PC-3 (cell line): ENCODE results near the gene CRYGD. TPM values are rescaled to one million over a fixed set of nuclear protein-coding genes. Genes with fewer than 3 reads are reported as not detected.
"Not testable (repeated sequence)": the region's sequence is repeated elsewhere in the genome, so short reads cannot be mapped to it uniquely, and the experiment has no call there.

Experiments used
- ATAC-seq: fragments of 200-7000 bp; cut with Tn5 transposase; 2 replicates; pipeline ENCODE4 v1.9.1; 2020; ENCODE audit warnings: mild to moderate bottlenecking, moderate library complexity
- BruUV-seq: library from RNA; stranded (reverse); fragments of 400-500 nt; replicated peaks from 2 replicates; lab custom pipeline; 2021; lab: Mats Ljungman, UMichigan
- CTCF ChIA-PET: fragments of 300-600 bp; sonication (Branson Sonifier 250); formaldehyde crosslinking; loops from one replicate; lab custom pipeline; 2022; ENCODE audit warnings: antibody characterized with exemption; lab: Charles Lee
- POLR2A ChIA-PET: fragments of 300-600 bp; sonication (Branson Sonifier 250); formaldehyde crosslinking; loops from one replicate; lab custom pipeline; 2022; ENCODE audit warnings: antibody characterized with exemption; ENCODE audit not compliant: unreplicated experiment; lab: Charles Lee
- DNase-seq: peaks from one replicate; pipeline ENCODE4 v3.0.0-alpha.2; 2015
- H2AFZ ChIP-seq: fragments of 300-600 bp; sonication (generic); 2 replicates; pipeline ENCODE4 v1.6.0; 2016; ENCODE audit warnings: antibody characterized with exemption, low read length
- H3F3A ChIP-seq: fragments of 300-600 bp; sonication (generic); one replicate; pipeline ENCODE4 v1.6.0; 2017; ENCODE audit warnings: antibody characterized with exemption, low read length, control low read depth, mild to moderate bottlenecking; ENCODE audit not compliant: unreplicated experiment
- H3K27ac ChIP-seq: fragments of 300-600 bp; sonication (generic); 2 replicates; pipeline ENCODE4 v1.5.1; 2016; ENCODE audit warnings: mild to moderate bottlenecking, low read length
- H3K27me3 ChIP-seq: fragments of 300-600 bp; sonication (generic); 2 replicates; pipeline ENCODE4 v1.6.1; 2016; ENCODE audit warnings: low read length, mixed read lengths
- H3K36me3 ChIP-seq: fragments of 300-600 bp; sonication (generic); 2 replicates; pipeline ENCODE4 v1.6.1; 2016; ENCODE audit warnings: low read depth, mixed run types, low read length, mixed read lengths
- H3K4me1 ChIP-seq: fragments of 300-600 bp; sonication (generic); 2 replicates; pipeline ENCODE4 v1.5.1; 2016; ENCODE audit warnings: low read length; ENCODE audit not compliant: insufficient read depth
- H3K4me2 ChIP-seq: fragments of 300-600 bp; sonication (generic); 2 replicates; pipeline ENCODE4 v1.6.0; 2016; ENCODE audit warnings: low read length
- H3K4me3 ChIP-seq: fragments of 300-600 bp; sonication (generic); 2 replicates; pipeline ENCODE4 v1.5.1; 2016; ENCODE audit warnings: mild to moderate bottlenecking, low read length, mixed read lengths
- H3K79me2 ChIP-seq: fragments of 300-600 bp; sonication (generic); 2 replicates; pipeline ENCODE4 v1.6.1; 2017; ENCODE audit warnings: low read length, mixed read lengths
- H3K9ac ChIP-seq: fragments of 300-600 bp; sonication (generic); 2 replicates; pipeline ENCODE4 v1.6.0; 2016; ENCODE audit warnings: mild to moderate bottlenecking, low read length
- H3K9me2 ChIP-seq: fragments of 300-600 bp; sonication (generic); replicated peaks from 2 replicates; pipeline ENCODE4 v1.6.1; 2016; ENCODE audit warnings: mixed run types, low read length, mixed read lengths
- H3K9me3 ChIP-seq: fragments of 300-600 bp; sonication (generic); 2 replicates; pipeline ENCODE4 v1.6.1; 2016; ENCODE audit warnings: low read length, mixed read lengths
- H4K20me1 ChIP-seq: fragments of 300-600 bp; sonication (generic); 2 replicates; pipeline ENCODE4 v1.6.1; 2016; ENCODE audit warnings: low read length, mixed read lengths
- CTCF ChIP-seq: fragments of 300-600 bp; sonication (generic); conservative IDR thresholded peaks from 2 replicates; pipeline ENCODE4 v1.5.1; 2017; ENCODE audit warnings: antibody characterized with exemption, low read depth, mild to moderate bottlenecking, low read length
- EZH2 ChIP-seq: fragments of 300-600 bp; sonication (generic); IDR thresholded peaks from one replicate; pipeline ENCODE4 v1.6.1; 2017; ENCODE audit warnings: antibody characterized with exemption, mild to moderate bottlenecking, low read length; ENCODE audit not compliant: unreplicated experiment
- EZH2phosphoT487 ChIP-seq: fragments of 300-600 bp; sonication (generic); IDR thresholded peaks from 2 replicates; pipeline ENCODE4 v1.6.1; 2018; ENCODE audit warnings: mild to moderate bottlenecking, antibody characterized with exemption, low read length, borderline replicate concordance
- intact Hi-C: fragments of 100-400 bp; cut with micrococcal nuclease; formaldehyde crosslinking; loops from 2 replicates; pipeline ENCODE4 v1.9.0; 2023
- total RNA-seq: library from RNA; depleted of rRNA; stranded (reverse); fragments of >200 nt; gene quantifications from 2 replicates; pipeline ENCODE4 v1.2.3, GENCODE V29; 2014

The CRYGD gene
- total RNA-seq, 1 experiment from 2014 or later: not detected

GRCh38 chr2:208125251-208125650 lies 927 bp upstream of the CRYGD start:
- Histone ChIP-seq H3K9me2 (no peaks in the 10 kb centered on the region), H3K4me2 (no peak overlapping the region), H3K4me3 (no peak overlapping the region), H3K27ac (no peak overlapping the region), H3K9me3 (no peaks in the 10 kb centered on the region), H3K4me1 (peaks cover 11% of the 10 kb centered on the region), H4K20me1 (no peaks in the 10 kb centered on the region), H3K36me3 (no peaks in the 10 kb centered on the region), H3K79me2 (no peaks in the 10 kb centered on the region), H2AFZ (no peak overlapping the region), H3K9ac (no peak overlapping the region), H3K27me3 (no peaks in the 10 kb centered on the region), H3F3A (no peaks in the 10 kb centered on the region)
- intact Hi-C loops: no loop called here
- POLR2A ChIA-PET: no interaction called here
- DNase-seq: no peak
- TF ChIP-seq EZH2phosphoT487 (no peak), EZH2 (no peak), CTCF (no peak)
- no peak for ATAC-seq
- no TSS peak for BruUV-seq
- CTCF ChIA-PET: no interaction called here

- no peak for ATAC-seq
- Histone ChIP-seq H2AFZ (no peak overlapping the region), H3K4me2 (no peak overlapping the region), H3K4me1 (no peaks in the 10 kb centered on the region), H3K36me3 (no peaks in the 10 kb centered on the region), H3K4me3 (no peak overlapping the region), H3K9me2 (no peaks in the 10 kb centered on the region), H3K27me3 (no peaks in the 10 kb centered on the region), H3F3A (no peaks in the 10 kb centered on the region), H4K20me1 (no peaks in the 10 kb centered on the region), H3K79me2 (no peaks in the 10 kb centered on the region), H3K27ac (no peak overlapping the region), H3K9me3 (no peaks in the 10 kb centered on the region), H3K9ac (no peak overlapping the region)
- no peak for DNase-seq
- TF ChIP-seq EZH2 (no peak), CTCF (no peak), EZH2phosphoT487 (no peak)
- intact Hi-C loops: no loop called here
- BruUV-seq: no TSS peak
- ChIA-PET CTCF (no interaction called here), POLR2A (no interaction called here)
Observed at GRCh38 chr2:208122248-208122647, 2.1 kb downstream of the CRYGD start.

- Histone ChIP-seq H3K9me3 (no peaks in the 10 kb centered on the region), H3K27ac (no peak overlapping the region), H3K4me2 (no peak overlapping the region), H3K9ac (no peak overlapping the region), H3K36me3 (no peaks in the 10 kb centered on the region), H2AFZ (no peak overlapping the region), H4K20me1 (no peaks in the 10 kb centered on the region), H3K4me1 (no peaks in the 10 kb centered on the region), H3K79me2 (no peaks in the 10 kb centered on the region), H3K9me2 (no peaks in the 10 kb centered on the region), H3F3A (no peaks in the 10 kb centered on the region), H3K4me3 (no peak overlapping the region), H3K27me3 (no peaks in the 10 kb centered on the region)
- intact Hi-C loops: no loop called here
- ChIA-PET POLR2A (no interaction called here), CTCF (interaction anchor here (0.6 kb wide), 1 partner anchor 12 kb away, joined by 3 read pairs; no protein-coding TSS in a partner anchor)
- BruUV-seq: no TSS peak
- no peak for DNase-seq
- no peak for TF ChIP-seq EZH2phosphoT487
- no peak for TF ChIP-seq EZH2
- no peak for TF ChIP-seq CTCF
- no peak for ATAC-seq
Observed at GRCh38 chr2:208118918-208119317, 5.4 kb downstream of the CRYGD start.

- not testable (repeated sequence) for H3K4me3 ChIP-seq
Observed at GRCh38 chr2:208117390-208117789, 6.9 kb downstream of the CRYGD start.

More at GRCh38 chr2:208117390-208117789, 6.9 kb downstream of the CRYGD start:
- H3F3A ChIP-seq, intact Hi-C loops, CTCF ChIA-PET, H3K36me3 ChIP-seq, H3K27me3 ChIP-seq, H3K9me3 ChIP-seq, H4K20me1 ChIP-seq, H3K27ac ChIP-seq, BruUV-seq, H3K9ac ChIP-seq, H3K4me2 ChIP-seq, H2AFZ ChIP-seq, DNase-seq, POLR2A ChIA-PET, H3K9me2 ChIP-seq, H3K79me2 ChIP-seq, ATAC-seq: not testable (repeated sequence)
- peaks cover 10% of the 10 kb centered on the region for H3K4me1 ChIP-seq
